NCI-H526 treated with DMSO at 0.1 percent for 48 hours (cell line): ENCODE measurements around the gene EGFR.

Experiments used
- DNase-seq: peaks from one replicate; lab custom pipeline; 2025; lab: John Stamatoyannopoulos, UW

EGFR gene

DNA sequence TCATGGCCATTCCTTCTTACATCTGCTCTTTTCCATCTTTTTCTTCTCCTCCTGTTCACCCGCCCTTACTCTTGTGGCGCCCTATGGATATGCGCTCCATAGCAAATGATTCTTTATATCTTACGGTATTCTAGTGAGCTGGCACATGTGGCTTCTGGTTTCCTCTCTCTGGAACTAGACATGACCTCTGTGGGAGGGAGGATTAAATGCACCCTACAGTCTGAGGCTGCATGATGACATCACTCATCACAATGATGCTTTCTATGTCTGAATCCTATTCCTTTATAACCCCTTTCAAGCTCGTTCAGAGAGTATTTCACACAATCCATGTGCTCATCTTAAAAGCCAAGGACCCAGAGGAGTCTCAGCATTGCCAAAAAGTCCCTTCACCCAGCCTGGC, 153.3 kb downstream of the EGFR start:
- DNase-seq = no peak

DNA sequence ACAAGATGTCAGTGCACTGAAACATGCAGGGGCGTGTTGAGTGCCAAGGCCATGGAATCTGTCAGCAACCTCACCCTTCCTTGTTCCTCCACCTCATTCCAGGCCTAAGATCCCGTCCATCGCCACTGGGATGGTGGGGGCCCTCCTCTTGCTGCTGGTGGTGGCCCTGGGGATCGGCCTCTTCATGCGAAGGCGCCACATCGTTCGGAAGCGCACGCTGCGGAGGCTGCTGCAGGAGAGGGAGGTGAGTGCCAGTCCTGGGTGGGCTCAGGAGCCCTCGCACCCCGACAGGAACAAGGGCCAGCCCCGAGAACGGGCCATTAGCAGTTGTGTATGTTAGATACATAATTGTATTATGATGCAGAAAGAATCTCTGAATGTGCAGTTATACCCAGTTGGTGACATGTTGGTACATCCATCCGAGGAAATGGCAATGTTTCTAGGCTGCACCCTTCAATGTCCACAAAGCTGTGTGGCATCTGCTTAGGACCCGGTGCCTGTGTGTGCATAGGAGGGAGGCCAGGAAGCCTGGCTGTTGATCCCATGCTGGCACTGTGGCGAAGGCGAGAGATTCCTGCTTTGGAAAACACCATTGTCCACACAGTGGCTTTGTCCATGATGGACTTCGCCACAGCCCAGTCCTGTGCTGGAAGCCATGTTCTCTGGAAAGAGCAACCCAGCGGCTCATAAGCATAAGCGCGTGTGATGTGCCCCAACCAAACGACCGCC, 154.2 kb downstream of the EGFR start:
- DNase-seq = no peak

DNA sequence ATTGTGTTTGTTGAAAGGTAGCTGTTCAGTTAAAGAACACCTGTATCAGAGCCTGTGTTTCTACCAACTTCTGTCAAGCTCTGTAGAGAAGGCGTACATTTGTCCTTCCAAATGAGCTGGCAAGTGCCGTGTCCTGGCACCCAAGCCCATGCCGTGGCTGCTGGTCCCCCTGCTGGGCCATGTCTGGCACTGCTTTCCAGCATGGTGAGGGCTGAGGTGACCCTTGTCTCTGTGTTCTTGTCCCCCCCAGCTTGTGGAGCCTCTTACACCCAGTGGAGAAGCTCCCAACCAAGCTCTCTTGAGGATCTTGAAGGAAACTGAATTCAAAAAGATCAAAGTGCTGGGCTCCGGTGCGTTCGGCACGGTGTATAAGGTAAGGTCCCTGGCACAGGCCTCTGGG, 154.9 kb downstream of the EGFR start:
- no peak for DNase-seq

DNA sequence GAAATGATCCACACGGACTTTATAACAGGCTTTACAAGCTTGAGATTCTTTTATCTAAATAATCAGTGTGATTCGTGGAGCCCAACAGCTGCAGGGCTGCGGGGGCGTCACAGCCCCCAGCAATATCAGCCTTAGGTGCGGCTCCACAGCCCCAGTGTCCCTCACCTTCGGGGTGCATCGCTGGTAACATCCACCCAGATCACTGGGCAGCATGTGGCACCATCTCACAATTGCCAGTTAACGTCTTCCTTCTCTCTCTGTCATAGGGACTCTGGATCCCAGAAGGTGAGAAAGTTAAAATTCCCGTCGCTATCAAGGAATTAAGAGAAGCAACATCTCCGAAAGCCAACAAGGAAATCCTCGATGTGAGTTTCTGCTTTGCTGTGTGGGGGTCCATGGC, 155.6 kb downstream of the EGFR start:
- no peak for DNase-seq

DNA sequence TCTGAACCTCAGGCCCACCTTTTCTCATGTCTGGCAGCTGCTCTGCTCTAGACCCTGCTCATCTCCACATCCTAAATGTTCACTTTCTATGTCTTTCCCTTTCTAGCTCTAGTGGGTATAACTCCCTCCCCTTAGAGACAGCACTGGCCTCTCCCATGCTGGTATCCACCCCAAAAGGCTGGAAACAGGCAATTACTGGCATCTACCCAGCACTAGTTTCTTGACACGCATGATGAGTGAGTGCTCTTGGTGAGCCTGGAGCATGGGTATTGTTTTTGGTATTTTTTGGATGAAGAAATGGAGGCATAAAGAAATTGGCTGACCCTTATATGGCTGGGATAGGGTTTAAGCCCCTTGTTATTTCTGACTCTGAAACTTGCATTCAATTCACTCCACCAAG, 156.0 kb downstream of the EGFR start:
- no peak for DNase-seq

DNA sequence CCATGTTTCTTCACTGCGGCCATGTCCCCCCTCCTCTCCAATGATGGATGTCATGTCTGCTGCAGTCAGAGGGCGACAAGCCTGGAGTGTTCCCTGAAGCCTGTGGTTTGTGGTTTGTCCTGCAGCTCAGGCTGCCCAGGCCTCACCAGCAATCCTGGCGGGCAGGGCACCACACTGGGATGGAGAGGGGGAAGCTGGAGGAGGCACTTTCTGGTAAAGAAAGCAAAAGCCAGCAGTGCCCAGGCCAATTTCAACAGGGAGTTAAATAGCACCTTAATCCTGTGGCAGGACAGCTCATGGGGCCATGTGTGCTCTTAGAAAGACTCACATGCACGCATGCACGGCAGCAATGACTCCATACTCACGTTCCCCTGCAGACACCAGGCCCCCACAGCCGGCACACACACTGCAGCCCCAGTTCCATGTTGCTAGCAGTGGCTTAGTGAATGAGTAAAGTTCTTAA, 158.3 kb downstream of the EGFR start:
- no peak for DNase-seq

DNA sequence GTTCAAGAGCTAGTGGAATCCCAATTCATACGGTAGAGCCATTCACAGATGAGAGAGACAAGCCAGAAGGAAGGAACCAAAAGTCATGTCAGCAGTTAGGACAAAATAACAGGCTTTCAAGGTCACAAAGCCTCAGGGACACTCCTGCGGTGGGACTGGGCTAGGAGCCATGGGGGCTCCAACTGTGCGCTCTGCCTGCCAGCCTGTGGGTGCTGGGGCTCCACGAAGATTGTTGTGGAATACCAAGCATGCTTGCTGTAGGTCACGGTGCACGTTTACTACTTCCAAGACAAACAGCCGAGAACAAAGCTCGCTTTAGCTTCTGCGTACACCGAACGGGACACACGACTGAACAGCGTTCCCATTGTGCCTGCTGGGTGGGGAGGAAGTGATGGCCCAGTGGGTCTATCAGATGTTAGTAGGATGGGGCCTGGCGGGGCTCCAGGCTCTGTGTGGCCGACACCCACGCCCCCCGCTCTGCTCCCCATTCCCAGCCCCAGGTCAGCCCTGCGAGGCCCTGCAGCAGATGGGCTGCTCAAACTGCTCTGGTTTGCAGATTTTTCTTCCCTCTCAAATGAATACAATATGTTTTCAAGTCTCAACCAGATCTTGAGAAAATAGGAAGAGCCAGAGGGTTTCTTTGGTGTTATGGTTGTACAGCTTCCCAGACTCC, 158.9 kb downstream of the EGFR start:
- no peak for DNase-seq

DNA sequence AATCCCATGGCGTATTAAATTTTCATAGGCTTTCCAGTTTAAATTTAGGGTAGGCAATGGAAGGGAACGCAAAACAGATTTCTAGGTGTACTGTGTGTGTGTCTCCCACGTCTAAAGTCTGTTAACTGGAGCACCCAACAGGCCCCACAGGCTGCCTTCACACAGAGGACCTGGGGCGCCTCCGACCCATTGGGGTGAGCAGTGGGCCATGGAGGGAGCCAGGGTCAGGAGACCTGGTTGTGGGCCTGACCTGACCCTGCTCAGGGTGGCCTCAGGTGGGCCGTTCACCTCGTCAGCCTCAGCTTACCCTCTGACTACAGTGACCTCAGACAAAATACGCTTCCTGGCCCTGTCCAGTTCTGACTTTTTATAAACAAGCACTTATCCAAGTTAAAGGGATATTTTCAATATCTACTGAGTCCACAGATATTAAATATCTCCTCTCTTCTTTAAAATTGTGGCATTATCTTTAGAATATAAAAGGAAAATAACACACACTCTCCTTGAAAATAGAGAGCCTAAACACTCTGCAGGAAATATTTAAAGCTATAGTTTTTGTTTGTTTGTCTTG, 159.6 kb downstream of the EGFR start:
- no peak for DNase-seq

DNA sequence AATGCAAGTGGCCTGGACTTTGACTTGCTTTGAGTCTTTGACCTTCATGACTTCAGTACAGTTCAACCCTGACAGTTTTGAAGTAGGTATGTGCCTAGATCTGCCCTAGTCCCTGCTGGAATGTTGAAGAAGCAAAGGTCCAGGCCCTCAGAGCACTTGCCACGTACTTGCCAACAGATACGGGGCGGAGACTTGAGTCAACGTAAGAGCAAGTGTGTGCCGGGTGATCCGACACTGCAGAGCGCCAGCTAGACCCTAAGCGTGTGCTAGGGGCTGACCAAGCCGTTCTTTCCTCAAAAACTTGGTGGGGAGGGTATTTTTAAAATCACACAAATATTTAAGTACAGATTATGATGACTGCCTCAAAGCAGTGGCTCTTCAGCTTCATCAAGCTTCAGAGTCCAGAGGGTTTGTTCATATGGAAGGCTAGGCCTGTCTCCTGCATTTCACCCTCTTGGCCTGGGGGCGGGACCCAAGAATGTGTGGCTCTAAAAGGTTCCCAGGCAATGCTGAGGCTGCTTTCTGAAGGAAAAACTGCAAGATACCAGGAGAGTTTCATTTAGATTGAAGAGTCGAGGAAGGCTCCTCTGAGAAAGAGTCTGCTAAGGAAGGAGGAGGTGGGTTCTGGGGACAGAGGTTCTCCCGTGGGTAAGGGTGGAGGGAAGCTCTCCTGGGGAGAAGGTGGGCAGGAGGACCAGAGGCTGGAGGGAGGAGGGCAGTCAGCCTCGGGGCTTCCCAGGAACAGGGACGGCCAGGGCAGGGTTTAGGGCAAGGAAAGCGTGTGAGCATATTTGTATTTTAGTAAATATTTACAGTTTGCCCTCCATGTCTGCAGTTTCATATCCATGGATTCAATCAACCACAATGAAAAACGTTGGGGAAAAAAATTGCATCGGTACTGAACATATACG, 160.3 kb downstream of the EGFR start:
- no peak for DNase-seq

DNA sequence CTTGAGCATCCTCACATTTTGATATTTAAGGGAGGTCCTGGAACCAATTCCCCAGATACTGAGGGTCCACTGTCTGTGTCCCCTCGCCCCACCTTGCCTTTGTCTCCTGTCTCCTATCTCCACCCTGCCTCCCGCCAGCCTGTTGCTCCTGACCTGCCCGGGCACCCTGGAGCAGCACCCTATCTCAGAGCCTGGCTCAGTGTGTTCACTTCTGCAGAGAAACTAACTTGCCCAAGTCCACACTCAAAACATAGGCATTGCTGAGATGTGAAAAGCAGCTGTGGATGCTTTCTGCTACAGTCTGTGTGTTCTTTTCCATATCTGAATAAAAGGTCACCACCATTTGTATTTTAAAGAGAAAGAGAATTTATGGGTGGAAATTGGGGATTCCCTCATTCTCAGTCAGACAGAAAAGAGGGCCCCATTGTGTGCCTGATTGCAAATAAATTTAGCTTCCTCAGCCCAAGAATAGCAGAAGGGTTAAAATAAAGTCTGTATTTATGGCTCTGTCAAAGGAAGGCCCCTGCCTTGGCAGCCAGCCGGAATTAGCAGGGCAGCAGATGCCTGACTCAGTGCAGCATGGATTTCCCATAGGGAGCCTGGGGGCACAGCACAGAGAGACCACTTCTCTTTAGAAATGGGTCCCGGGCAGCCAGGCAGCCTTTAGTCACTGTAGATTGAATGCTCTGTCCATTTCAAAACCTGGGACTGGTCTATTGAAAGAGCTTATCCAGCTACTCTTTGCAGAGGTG, 161.3 kb downstream of the EGFR start:
- no peak for DNase-seq

DNA sequence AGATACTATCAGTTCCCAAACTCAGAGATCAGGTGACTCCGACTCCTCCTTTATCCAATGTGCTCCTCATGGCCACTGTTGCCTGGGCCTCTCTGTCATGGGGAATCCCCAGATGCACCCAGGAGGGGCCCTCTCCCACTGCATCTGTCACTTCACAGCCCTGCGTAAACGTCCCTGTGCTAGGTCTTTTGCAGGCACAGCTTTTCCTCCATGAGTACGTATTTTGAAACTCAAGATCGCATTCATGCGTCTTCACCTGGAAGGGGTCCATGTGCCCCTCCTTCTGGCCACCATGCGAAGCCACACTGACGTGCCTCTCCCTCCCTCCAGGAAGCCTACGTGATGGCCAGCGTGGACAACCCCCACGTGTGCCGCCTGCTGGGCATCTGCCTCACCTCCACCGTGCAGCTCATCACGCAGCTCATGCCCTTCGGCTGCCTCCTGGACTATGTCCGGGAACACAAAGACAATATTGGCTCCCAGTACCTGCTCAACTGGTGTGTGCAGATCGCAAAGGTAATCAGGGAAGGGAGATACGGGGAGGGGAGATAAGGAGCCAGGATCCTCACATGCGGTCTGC, 162.2 kb downstream of the EGFR start:
- DNase-seq = no peak

DNA sequence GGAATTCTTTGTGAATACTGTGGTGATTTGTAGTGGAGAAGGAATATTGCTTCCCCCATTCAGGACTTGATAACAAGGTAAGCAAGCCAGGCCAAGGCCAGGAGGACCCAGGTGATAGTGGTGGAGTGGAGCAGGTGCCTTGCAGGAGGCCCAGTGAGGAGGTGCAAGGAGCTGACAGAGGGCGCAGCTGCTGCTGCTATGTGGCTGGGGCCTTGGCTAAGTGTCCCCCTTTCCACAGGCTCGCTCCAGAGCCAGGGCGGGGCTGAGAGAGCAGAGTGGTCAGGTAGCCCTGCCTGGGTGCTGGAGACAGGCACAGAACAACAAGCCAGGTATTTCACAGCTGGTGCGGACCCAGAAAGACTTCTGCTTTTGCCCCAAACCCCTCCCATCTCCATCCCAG, 162.9 kb downstream of the EGFR start:
- DNase-seq = no peak

DNA sequence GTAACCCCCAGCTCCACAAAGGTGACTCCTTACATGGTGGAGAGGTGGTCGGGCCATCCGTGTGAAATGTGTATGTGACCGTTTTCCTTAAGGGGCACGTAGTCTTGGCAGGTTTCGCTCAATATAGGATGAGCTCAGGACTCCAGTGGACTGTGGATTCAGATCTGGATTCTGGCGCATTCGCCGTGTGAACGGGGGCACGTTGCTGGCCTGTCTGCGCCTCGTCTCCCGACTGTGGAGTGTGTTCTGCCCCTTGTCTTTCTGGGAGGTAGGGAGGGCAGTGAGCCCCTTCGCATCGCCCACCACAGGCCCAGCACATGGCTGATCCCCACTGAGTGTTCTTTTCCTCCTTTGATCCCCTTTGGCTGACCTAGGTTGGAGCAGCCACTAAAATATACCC, 165.1 kb downstream of the EGFR start:
- no peak for DNase-seq

DNA sequence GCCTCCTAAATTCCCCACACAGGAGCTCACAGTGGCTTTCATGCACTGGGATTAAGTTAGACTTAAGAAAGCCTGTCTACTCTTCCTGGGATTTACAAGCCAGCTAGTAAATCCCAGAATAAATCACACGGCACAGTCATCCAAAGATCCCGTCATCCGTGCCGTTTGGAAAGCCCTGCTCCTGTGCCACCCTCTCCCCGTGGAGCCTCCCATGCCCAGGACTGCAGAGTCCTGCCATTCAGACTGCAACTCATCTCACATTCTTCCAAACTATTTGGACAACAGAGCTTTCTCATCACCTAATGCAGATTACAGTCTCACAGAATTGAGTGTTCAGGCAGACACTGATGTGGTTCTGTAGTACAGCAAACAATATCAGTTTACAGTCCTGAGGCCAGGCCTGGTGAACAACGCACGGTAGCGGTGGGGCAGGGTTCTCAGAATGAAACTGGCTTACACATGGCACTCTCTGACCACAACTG, 166.5 kb downstream of the EGFR start:
- DNase-seq = no peak

DNA sequence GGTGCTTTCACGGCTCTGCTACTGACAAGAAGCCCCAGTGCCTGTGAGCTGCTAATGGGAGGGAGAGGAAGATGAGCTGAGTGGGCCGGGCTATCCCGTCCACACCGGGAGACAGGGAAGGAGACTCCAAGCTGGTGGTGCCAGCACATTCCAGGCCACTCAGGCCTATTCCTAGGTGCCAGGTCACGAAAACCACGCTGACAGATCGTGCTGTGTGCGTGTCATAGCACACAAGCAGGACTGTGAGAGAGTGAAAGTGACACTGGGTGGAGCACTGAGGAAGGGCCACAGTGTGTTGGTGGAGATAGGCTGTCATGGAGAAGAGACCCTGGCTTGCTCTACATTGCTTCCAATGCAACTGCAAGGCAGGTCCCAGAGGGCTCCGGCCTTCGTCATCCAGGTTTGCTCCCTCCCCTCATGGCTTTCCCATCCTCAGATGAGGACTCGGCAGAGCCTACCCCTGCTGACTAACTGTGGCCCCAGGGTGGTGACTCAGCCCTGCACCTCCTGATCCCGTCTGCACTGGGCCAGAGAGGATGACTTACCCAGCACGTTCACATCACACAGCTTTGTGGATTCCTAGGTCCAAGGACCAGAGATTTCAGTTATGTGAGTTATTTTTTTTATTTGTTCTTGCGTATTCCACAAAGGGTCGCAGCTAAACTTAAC, 167.3 kb downstream of the EGFR start:
- no peak for DNase-seq

DNA sequence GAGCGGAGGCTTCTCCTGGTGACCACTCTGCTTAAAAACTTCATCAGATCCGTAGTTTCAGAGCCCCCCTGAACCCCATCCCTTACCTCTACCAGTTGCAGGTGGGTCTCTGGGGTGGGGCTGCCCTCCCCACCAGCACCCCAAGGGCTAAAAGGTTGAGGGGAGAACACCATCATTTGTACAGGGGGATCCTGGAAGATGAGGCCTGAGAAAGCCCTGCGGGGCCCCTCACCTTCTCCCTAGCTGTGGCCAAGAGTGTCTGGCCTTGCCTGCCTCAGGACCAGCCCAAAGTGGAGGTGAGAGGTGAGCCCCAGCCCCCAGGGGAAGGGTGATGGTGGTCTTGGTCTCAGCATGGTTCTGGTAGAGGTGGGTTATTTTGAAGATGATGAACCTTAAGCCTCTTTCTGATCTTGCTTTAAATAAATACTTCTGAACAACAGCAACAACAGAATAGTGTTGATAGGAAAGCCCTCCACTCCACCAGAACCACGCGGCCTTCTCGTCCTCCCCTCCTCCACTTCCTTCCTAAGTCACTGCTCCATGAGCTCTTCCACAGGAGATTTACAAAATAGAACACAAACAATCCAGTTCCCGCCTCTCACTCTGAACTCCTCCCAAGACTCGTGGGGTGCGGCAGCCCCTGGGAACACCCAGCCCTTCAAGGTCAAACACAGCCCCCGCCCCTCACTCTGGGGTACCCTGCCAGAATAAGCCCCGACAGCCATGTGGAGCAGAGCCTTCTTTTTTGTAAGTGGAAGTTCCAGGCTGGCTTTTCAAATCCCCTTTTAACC, 169.1 kb downstream of the EGFR start:
- no peak for DNase-seq

DNA sequence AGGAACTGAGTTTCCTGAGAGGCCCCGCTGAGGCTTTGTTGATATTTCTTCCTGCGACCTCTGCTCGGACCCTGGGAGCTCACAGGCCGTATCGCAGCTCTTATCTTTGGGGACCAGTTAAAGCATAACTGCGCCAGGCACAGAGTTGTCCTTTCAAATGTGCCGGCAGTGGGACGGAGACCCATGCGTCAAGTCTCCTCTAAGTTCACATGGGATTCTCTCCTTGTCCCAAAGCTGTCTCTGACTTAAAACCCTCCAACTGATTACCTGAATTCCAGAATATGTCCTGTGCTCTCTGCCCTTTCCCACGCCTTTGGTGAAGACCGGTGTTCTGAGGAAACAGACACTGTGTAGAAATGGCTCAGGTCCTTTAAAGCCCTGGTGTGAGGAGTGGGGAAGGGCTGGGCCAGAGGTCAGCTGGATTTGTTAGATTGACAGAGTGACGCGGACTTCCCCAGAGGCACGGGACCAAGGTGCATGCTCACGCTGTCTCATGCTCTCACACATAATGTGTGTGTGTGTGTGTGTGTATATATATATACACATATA, 169.8 kb downstream of the EGFR start:
- no peak for DNase-seq

DNA sequence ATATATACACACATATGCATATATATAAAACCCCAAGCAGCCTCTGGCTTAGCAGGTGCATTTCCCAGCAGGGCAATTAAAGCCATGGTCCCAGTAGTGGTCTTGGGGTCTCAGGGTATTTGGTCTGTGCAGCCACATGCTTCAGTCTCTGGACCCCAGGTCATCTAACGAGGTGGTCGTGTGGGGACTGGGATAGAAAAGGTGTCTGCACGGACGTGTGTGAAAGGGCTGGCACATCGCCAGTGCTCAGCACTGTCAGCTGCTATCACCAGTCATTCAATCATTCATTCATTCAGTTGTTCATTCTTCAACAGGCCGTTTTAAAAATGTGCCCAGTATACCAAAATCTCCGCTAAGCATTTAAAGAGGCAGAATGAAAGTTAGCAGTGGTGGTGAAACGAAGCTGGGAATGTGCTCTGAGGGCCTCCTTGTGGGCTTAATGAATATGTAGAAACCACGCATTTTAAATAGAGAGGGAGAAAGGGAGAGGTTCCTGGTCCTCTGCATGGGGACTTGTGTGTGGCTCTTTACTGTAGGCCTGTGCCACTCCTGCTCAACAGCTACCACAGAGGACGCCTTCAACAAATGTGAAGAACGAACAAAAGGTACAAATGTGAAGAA, 170.4 kb downstream of the EGFR start:
- DNase-seq = no peak

DNA sequence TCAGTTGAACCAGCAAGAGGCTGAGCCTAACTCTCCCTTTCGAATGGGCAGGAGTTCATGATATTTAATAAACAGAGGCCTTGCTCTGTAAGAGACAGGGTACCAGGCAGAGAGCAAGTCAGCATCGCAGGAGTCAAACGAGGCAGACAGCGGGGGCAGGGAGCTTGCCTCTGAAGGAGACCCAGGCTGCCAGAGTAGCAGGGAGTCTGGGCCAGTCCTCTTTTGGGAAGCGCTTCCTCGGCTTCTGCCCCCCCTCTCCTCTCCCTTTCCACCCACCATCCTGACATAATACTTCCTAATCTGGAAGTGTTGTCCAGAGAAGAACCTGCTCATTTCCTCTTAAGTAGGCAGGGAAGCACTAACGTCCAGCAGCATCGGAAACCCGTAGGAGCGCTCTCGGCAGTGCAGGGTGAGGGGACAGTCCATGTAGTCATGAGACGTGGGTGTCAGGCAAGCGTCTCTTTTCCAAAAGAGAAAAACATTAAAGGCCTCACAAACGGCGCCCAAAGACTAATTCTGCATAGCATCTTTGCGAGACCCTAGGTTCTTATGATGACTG, 171.1 kb downstream of the EGFR start:
- DNase-seq = no peak
